ENCODE data around the gene RAX2.

RAX2 gene

GRCh38 chr19:3792114-3792513 is 20.1 kb upstream of the RAX2 start:
- no peaks in the 10 kb centered on the region for H3K9me2 ChIP-seq (replicated peaks; ENCODE audit: insufficient read depth, low read length)
- no peaks in the 10 kb centered on the region; the same call in 1 of the 2 replicates for H4K20me1 ChIP-seq (ENCODE audit: insufficient read depth, low read length)
- H3K27ac ChIP-seq (ENCODE audit: low read length), result no peak overlapping the region
- H3K9me3 ChIP-seq (replicated peaks; ENCODE audit: insufficient read depth, low read length), result no peaks in the 10 kb centered on the region
- no peaks in the 10 kb centered on the region for H3K36me3 ChIP-seq (replicated peaks; ENCODE audit: insufficient read depth, low read length)
- no peak overlapping the region for H3K4me2 ChIP-seq (ENCODE audit: low read depth, low read length)
- H2AFZ ChIP-seq (ENCODE audit: low read length), result no peak overlapping the region
- no peak overlapping the region for H3K4me3 ChIP-seq (ENCODE audit: low read length)
- H3K4me1 ChIP-seq (ENCODE audit: low read length), result no peaks in the 10 kb centered on the region
- H3K27me3 ChIP-seq (replicated peaks; ENCODE audit: insufficient read depth, low read length), result peaks cover 91% of the 10 kb centered on the region
- H3F3A ChIP-seq (ENCODE audit: insufficient read depth, low read length), result no peaks in the 10 kb centered on the region
- no peak for TF ChIP-seq CTCF (IDR thresholded peaks at IDR 0.05; ENCODE audit: low read length)
- no peak for TF ChIP-seq EZH2 (optimal IDR thresholded peaks at IDR 0.05; ENCODE audit: low read depth, low read length)
- TF ChIP-seq EZH2phosphoT487 (IDR thresholded peaks at IDR 0.05; ENCODE audit: low read length), result no peak
- no peaks in the 10 kb centered on the region for H3K79me2 ChIP-seq (ENCODE audit: low read length)
- no peak overlapping the region for H3K9ac ChIP-seq (ENCODE audit: low read length)
- no peak for DNase-seq

- Histone ChIP-seq H3K36me3 (replicated peaks; ENCODE audit: insufficient read depth, low read length) (no peaks in the 10 kb centered on the region), H3K9ac (ENCODE audit: low read length) (no peak overlapping the region), H3K9me2 (replicated peaks; ENCODE audit: insufficient read depth, low read length) (no peaks in the 10 kb centered on the region), H3K4me2 (ENCODE audit: low read depth, low read length) (no peak overlapping the region), H4K20me1 (ENCODE audit: insufficient read depth, low read length) (no peaks in the 10 kb centered on the region; the same call in 1 of the 2 replicates), H3K4me1 (ENCODE audit: low read length) (no peaks in the 10 kb centered on the region), H3K27ac (ENCODE audit: low read length) (no peak overlapping the region), H3K79me2 (ENCODE audit: low read length) (no peaks in the 10 kb centered on the region), H3F3A (ENCODE audit: insufficient read depth, low read length) (no peaks in the 10 kb centered on the region), H2AFZ (ENCODE audit: low read length) (no peak overlapping the region), H3K4me3 (ENCODE audit: low read length) (no peak overlapping the region), H3K9me3 (replicated peaks; ENCODE audit: insufficient read depth, low read length) (no peaks in the 10 kb centered on the region), H3K27me3 (replicated peaks; ENCODE audit: insufficient read depth, low read length) (peaks cover 87% of the 10 kb centered on the region)
- no peak for DNase-seq
- TF ChIP-seq EZH2 (optimal IDR thresholded peaks at IDR 0.05; ENCODE audit: low read depth, low read length) (no peak), EZH2phosphoT487 (IDR thresholded peaks at IDR 0.05; ENCODE audit: low read length) (no peak), CTCF (IDR thresholded peaks at IDR 0.05; ENCODE audit: low read length) (no peak)
These were observed 18.9 kb upstream of the RAX2 start for GRCh38 chr19:3790941-3791340.

GRCh38 chr19:3790209-3790734 is 18.2 kb upstream of the RAX2 start:
- H3K79me2 ChIP-seq (ENCODE audit: low read length), result no peaks in the 10 kb centered on the region
- H3K4me1 ChIP-seq (ENCODE audit: low read length), result no peaks in the 10 kb centered on the region

More at GRCh38 chr19:3790209-3790734, 18.2 kb upstream of the RAX2 start:
- no peak for TF ChIP-seq EZH2 (optimal IDR thresholded peaks at IDR 0.05; ENCODE audit: low read depth, low read length)
- no peak for TF ChIP-seq CTCF (IDR thresholded peaks at IDR 0.05; ENCODE audit: low read length)
- TF ChIP-seq EZH2phosphoT487 (IDR thresholded peaks at IDR 0.05; ENCODE audit: low read length), result no peak
- H3K36me3 ChIP-seq (replicated peaks; ENCODE audit: insufficient read depth, low read length), result no peaks in the 10 kb centered on the region
- no peak overlapping the region for H3K27ac ChIP-seq (ENCODE audit: low read length)
- H3F3A ChIP-seq (ENCODE audit: insufficient read depth, low read length), result no peaks in the 10 kb centered on the region
- H3K9me2 ChIP-seq (replicated peaks; ENCODE audit: insufficient read depth, low read length), result no peaks in the 10 kb centered on the region
- H3K9me3 ChIP-seq (replicated peaks; ENCODE audit: insufficient read depth, low read length), result no peaks in the 10 kb centered on the region
- no peak overlapping the region for H3K9ac ChIP-seq (ENCODE audit: low read length)
- no peaks in the 10 kb centered on the region for H4K20me1 ChIP-seq (ENCODE audit: insufficient read depth, low read length)
- H3K4me2 ChIP-seq (ENCODE audit: low read depth, low read length), result no peak overlapping the region
- H2AFZ ChIP-seq (ENCODE audit: low read length), result no peak overlapping the region
- H3K4me3 ChIP-seq (ENCODE audit: low read length), result no peak overlapping the region
- peaks cover 87% of the 10 kb centered on the region for H3K27me3 ChIP-seq (replicated peaks; ENCODE audit: insufficient read depth, low read length)
- DNase-seq, result no peak
